GM21423 (cell line): ENCODE results near the gene TTBK1.

Experiments used
- ATAC-seq: cut with Tn5 transposase; IDR thresholded peaks from one replicate; pipeline ENCODE4 v1.9.1; 2021; ENCODE audit warnings: mild to moderate bottlenecking, moderate library complexity; ENCODE audit not compliant: unreplicated experiment

The TTBK1 gene

DNA sequence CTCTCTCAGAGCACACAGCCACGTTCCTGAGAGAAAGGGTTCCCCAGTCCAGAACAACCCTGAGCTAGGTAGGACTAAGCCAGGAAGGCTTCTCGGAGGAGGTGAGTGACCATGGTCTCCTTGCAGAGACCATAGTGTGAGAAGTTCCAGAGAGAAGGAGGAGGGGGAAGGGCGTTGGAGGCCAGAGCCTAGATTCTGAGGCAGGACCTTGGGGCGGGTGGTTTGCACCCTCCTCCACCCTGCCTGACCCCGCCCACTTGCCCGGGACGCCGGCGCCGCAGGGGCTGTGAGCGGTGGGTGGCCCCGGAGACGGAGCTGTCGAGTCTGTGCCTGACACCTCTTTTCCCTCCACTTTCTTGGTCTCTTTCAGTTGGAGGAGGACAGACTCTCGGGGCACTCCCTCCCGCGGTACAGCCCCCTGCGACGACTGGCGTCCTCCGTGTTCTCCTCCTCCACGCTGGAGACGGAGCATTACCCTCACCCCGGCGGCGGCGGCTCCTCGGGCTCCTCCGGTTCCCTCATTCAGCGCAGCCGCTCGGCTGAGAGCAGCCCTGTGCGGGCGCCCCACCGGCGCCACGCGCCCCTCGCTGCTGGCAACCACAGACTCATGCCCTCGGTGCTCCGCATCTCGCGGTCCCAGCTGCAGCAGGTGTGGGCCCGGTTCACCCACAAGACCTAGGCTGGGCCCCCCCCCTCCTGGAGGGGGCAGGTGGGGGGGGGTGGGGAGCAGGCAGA lies 26.2 kb downstream of the TTBK1 start:
- ATAC-seq = no peak

GRCh38 chr6:43271103-43271815 lies 28.0 kb downstream of the TTBK1 start:
- no peak for ATAC-seq

DNA sequence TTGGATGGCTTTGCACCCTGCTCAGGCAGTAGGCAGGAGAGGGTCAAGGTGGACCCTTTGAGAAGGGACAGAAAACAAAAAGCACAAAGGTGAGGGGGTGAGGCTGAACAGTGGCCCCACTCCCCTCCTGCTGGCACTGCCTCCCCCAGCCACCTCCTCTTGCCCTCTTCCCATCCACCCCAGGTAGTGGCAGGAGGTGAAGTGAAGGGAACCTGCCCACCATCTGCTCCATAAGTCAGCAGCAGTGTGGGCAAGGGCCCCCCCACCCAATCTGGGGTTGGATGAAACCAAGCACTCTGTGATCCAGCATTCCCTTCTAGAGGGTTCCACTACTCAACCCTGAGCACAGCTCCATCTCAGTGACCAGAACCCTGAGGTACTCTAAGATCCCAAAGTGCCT lies 28.7 kb downstream of the TTBK1 start:
- ATAC-seq = no peak

GRCh38 chr6:43273707-43274106 lies 30.4 kb downstream of the TTBK1 start:
- no peak for ATAC-seq

- no peak for ATAC-seq
Observed at GRCh38 chr6:43274127-43274915, 31.0 kb downstream of the TTBK1 start.

DNA sequence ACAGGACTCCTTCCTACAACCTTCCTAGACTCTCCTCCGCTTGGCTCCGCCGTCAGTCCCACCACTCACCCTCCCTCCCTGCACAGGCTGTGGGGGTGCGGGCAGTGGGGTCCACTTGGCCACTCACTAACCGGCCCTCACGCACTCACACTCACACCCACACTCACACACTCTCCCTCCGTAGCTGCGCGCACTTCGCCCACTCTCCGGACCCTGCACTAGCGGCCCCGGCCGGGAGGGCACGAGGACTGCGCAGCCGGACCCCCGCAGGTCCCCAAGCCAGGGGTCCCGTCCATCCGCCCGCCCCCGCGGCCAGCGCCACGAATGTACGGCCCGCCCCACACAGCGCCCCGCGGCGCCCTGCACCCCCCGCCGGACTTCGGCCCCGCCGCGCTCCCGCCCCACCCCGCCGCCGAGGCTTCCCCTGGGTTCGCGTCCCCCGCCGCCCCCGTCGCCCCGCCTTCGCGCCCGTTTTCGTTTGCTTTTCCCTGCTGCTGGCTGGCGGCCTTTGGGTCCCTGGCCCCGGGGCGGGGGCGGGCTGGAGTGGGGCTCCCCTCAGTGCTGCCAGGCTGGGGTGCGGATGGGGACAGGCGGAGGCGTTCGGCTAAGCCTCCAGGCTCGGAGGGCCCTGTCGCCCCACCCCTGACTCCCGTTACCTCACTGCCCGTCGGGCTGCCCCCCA lies 31.8 kb downstream of the TTBK1 start:
- ATAC-seq = no peak

DNA sequence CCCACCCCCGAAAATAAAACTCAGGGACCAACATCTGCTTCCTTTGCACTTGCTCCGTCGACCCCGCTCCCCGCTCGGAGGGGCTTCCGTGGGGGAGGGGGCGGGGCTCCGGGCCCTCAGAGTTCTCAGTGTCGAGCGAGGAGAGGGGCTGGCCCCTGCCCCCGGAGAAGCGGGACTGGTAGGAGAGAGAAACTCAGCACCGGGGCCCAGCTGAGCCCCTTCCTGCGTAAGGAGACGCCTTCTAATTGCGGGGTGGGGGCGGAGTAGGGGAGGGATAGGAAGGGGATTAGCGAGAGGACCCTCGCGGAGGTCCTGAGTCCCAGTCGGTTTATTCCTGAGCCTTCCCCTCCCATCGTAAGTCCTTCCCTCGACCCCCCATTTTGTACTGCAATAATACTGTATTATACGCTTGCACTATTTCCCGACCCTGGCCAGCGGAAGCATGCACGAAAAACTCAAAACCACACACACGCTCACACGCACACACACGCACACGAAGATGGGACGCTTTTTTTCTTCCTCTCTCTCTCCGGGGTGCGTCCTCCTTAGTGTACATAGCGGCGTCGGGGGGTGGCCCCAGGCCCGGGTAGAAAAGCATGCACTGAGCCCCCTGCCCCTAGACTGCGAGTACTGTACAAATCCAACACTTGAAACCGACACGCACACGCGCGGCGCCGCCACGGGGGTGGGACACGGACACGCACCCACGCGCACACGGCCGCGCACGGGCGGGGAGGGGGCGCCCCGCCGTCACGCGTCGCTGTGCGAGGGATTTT lies 32.7 kb downstream of the TTBK1 start:
- ATAC-seq = no peak

DNA sequence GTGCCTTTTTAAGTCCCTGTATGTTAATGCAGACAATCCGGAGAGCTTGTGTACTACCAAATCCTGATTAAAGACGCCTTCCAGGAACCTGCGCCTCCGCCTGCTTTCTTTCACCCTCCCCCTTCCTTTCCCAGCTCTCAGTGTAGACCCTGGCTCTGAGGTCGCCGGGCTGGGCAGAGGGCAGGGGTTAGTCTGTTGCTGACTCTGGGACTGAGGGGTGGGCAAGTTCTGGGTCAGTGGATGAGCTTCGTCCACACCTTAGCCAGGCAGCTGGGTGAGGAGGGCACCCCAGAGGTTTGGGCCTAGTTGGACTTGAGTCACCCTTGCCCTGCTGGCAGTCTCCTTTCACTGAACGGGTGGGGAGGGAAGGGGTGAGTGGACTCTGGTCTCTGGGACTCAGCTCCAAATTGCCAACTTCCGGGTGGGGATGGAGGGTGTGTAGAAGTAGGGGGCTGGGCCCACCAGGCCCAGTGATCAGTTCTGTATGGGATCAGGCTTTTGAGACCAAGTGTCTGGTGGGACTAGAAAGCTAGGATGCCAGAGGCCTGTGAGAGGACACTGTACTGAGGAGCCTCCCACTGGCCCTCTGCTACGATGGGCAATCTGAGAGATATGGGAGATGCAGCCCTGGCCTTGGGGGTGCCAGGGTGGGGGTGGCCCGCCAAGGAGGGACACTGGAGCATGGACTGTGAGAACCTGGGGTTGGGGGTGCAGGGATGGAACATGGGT lies 33.5 kb downstream of the TTBK1 start:
- ATAC-seq = no peak

DNA sequence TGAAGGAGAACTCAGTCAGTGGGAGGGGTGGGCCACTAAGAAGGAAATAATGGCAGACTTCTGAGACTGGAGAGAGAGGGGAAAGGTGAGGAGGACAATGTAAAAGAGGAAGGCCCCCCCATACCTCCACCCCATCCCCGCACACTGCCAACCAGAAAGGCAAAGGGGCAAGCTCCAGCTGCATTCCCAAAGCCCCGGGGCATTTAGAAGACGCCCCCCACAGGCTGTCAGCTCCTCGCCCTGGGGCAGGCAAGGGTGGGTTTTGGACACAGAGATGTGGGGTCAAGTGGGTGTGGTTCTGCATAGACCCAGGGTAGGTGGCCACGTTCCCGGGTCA lies 34.0 kb downstream of the TTBK1 start:
- no peak for ATAC-seq

DNA sequence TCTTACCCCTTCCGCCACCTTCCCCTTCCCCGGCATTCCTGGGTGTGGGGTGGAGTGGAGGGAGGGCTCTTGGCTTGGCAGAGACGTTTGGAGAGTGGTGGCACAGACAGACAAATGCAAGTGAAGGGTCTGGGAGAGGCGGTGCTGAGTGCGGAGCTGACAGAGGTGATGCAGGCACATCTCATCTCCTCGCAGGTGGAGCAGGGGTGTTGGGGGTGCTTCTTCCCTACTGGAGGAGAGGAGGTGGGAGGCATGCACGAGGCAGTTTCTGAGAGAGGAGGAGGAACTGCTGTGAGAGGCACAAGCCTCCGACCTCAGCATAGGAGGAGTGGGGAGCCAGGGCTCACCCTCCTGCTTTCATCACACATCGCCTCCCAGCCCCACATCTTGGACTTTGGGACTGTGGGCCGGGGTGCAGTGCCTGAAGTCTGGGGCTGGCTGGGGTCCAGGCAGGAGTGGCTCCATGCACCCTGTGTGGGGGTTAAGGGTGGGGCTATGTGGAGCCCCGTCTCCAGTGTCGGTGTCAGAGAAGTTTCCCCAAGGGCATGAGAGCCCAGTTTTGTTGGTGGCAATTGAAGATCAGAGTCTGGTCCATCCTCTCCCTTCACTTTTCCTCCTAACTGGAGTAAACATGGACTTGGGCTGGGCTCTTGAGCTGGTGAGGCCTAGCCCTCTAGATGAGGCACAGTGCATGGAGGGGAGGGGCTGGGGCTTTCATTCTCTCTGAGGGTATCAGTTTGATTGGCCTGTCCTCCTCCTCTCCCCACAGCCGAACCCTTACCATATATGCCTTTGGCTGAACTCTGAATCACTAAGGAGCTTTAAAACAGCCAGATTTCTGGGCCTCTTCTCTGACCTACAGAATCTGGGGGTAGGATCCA lies 34.6 kb downstream of the TTBK1 start:
- ATAC-seq = no peak

GRCh38 chr6:43278524-43279078 lies 35.3 kb downstream of the TTBK1 start:
- ATAC-seq = no peak

- no peak for ATAC-seq
Observed at GRCh38 chr6:43280234-43280633, 37.0 kb downstream of the TTBK1 start.

GRCh38 chr6:43282060-43282459 lies 38.8 kb downstream of the TTBK1 start:
- no peak for ATAC-seq

GRCh38 chr6:43282636-43283513 lies 39.6 kb downstream of the TTBK1 start:
- no peak for ATAC-seq

DNA sequence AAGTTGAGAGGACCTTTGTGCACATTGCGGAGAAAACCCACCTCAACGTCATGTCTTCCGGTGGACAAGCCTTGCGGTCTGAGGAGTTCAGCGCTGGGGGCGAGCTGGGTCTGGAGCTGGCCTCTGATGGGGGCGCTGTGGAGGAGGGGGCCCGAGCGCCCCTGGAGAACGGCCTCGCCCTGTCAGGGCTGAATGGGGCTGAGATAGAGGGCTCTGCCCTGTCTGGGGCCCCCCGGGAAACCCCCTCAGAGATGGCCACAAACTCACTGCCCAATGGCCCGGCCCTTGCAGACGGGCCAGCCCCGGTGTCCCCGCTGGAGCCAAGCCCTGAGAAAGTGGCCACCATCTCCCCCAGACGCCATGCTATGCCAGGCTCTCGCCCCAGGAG lies 40.2 kb downstream of the TTBK1 start:
- no peak for ATAC-seq

DNA sequence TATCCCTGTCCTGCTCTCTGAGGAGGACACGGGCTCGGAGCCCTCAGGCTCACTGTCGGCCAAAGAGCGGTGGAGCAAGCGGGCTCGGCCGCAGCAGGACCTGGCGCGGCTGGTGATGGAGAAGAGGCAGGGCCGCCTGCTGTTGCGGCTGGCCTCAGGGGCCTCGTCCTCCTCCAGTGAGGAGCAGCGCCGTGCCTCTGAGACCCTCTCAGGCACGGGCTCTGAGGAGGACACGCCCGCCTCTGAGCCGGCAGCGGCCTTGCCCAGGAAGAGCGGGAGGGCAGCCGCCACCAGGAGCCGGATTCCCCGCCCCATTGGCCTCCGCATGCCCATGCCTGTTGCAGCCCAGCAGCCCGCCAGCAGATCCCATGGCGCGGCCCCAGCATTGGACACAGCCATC lies 40.6 kb downstream of the TTBK1 start:
- no peak for ATAC-seq

- ATAC-seq = no peak
Observed at GRCh38 chr6:43284991-43285781, 41.9 kb downstream of the TTBK1 start.
